NOMO-1 treated with dmso at 0.1 percent for 144 hours (cell line): ENCODE measurements around the gene ST8SIA6.
"Not testable (repeated sequence)": the region's sequence is repeated elsewhere in the genome, so short reads cannot be mapped to it uniquely, and the experiment has no call there.

Experiments
- DNase-seq: peaks from one replicate; lab custom pipeline; 2025; ENCODE audit not compliant: unreplicated experiment; lab: John Stamatoyannopoulos, UW

The ST8SIA6 gene

DNA sequence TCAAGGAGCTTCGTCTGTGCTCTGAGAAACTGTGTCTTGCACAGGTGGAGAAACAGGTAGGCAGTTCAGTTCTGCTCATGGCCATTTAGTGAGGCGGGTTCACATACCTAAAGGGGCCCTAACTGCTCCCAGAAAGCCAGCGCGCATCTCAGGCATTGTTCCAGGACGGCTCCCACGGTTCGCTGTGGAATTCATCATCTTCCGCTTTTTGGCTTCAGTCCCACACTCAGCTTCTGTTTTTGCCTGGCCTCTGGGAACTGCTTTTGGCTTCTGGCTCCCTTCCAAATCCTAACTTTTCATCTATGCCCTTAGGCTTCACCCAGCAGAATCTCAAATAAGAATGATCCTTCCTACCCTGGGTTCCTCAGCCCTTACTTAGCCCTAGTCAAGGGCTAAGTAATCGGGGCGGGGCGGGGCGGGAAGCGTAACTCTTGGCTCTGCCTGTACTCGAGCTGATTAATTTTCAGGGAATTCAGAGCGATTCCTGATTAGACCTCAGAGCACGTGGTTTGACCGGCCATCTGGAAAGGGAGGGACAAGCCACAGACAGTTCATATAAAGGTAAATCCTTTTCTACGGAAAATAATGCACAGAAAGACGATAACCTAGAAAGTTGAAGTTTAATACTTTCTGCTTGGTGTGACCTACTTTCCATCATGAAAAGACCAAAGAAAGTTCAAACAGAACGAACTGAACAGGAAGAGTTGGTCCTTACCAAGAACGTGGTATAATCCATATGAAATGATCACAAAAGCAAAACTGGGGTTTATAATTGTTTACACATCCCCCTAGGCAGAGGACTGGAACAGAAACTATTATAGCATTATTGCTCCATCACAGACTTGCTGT lies 105.7 kb downstream of the ST8SIA6 start:
- no peak for DNase-seq

DNA sequence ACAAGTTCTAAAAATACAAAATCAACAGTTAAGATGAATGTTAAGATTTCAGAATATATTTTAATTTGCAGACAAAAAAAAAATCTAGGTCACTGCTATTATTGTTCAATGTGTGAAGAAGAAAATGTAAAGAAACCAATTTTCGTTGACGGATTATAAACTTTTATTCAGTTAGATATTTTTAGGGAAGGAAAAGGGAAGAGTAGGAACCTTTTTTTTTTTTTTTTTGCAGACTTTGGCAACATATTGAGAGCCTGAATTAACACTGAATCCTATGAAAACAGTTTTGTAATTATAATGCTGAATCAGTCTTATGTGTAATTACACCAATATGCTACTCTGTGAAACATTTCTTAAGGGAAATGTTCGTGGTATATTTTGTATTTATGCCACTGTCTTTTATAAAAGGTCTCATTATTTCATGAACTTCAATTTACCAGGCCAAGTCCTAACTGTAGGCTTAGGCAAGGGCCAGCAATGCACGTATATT lies 106.3 kb downstream of the ST8SIA6 start:
- no peak for DNase-seq

DNA sequence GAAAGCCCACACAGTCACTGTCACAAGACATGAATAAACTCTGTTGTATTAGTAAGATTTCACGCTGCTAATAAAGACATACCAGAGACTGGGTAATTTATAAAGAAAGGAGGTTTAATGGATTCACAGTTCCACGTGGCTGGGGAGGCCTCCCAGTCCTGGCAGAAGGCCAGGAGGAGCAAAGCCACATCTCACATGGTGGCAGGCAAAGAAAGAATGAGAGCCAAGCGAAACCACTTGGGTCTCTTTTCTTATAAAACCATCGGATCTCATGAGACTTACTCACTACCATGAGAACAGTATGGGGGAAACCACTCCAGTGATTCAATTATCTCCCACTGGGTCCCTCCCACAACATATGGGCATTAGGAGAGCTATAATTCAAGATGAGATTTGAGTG lies 110.2 kb downstream of the ST8SIA6 start:
- no peak for DNase-seq

DNA sequence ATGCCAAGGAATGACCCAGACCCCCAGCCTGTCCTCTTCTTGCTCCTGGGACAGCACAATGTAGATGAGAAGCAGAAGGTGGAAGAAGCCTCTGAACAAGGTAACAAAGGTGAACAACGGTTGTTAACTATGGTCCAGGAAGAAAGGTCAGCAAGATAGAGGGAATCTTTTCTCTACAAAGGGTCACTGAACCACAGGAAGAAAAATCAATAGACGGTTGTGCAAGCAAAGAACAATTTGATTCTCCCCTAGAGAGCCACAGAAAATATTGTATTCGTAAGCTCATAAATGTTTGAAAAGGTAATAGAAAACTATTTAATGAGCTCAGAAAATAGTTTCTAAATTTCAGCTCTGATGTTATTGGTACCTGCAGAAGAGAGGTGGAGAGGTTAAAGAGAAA lies 111.3 kb downstream of the ST8SIA6 start:
- DNase-seq: no peak

DNA sequence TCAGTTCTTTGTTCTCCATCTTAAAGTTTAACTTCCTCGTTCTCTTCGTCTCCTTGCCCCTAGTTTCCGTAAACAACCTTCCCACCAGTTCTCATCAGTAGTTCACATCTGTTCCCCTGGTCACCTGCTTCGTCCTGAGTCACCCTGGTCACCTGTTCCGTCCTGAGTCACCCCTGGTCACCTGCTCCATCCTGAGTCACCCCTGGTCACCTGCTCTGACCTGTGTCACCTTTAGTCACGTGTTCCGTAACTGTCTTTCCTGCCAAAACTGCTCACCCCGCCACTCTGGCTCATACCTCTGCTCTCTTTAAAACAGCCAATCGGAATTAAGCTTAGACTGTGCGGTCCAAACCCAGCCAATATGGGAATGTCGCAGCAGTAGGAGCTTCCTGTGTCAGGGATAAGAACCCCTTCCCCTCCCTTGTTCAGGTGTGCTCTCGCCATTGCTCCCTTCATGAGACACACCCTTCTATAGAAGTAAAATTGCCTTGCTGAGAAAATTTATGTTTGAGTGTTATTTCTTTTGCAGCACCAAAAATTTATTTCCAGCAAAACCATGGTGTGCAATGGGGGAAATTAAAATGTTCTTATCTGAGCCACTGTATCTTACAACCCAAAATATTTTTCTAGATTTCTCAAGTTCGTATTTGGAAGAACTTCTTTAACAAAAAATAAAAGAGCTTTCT lies 114.1 kb downstream of the ST8SIA6 start:
- DNase-seq: no peak

DNA sequence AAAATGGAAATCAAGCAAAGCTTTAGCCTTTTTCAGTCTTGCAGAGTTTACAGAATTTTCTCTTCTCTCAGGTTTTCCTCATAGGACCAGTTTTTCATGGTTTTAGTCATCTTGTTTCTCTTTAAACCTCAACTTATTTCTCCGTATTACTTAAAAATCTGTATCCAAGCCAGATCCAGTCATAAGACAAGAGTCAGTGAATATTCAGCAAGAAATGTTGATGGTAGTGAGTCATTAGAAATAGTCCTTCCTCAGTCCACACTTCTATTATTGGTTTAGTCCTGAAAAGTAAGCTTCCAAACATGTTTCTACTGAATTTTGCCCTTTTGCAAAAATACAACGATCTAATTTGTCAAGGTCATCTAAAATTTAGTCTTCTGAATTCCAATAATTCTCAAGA lies 119.3 kb downstream of the ST8SIA6 start:
- no peak for DNase-seq

DNA sequence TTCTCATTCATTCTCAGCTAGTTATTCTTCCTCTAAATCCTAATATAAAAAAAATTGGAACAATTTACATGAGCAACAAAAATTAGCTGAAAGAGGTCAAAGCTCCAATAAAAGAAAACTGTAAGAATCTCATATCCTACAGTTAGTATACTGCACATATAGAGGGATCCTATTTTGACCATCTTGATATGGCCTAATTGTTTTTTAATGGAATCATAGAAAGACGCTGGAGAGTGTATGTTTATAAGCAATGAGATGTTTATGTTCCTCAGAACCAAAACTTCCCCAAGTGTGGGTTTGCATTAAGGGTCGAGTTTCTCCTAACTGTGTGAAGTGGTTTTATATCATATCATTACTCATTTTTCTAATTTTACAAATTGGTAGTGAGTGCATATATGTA lies 123.9 kb downstream of the ST8SIA6 start:
- no peak for DNase-seq

DNA sequence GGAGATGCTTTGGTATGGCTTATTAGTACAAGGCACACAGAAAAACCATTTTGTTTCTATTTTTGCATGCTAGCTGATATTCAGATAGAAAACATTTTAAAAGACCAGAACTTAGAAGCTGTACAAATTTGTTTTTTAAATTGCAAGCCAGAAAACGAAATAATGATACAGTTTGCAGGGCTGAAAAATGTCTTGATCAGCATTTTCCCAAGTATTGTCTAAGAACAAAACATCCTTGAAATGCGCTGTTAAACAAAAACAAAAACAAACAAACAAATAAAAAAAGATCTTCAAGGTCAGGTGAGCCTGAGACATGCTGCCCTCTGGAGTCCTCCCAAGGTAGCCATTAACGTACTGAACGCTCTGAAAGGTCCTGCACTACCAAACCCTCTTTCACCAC lies 128.0 kb downstream of the ST8SIA6 start:
- DNase-seq: no peak

DNA sequence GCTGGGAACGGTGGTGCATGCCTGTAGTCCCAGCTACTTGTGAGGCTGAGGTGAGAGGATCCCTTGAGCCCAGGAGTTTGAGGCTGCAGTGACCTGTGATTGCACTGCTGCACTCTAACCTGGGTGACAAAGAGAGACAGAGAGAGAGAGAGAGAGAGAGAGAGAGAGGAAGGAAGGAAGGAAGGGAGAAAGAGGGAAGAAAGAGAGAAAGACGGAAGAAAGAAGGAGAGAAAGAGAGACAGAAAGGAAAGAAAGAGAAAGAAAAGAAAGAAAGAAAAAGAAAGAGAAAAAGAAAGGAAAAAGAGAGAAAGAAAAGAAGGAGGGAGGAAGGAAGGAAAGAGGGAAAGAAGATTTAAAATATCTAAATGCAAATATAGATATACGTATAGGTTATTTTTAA lies 132.4 kb downstream of the ST8SIA6 start:
- DNase-seq: not testable (repeated sequence)

DNA sequence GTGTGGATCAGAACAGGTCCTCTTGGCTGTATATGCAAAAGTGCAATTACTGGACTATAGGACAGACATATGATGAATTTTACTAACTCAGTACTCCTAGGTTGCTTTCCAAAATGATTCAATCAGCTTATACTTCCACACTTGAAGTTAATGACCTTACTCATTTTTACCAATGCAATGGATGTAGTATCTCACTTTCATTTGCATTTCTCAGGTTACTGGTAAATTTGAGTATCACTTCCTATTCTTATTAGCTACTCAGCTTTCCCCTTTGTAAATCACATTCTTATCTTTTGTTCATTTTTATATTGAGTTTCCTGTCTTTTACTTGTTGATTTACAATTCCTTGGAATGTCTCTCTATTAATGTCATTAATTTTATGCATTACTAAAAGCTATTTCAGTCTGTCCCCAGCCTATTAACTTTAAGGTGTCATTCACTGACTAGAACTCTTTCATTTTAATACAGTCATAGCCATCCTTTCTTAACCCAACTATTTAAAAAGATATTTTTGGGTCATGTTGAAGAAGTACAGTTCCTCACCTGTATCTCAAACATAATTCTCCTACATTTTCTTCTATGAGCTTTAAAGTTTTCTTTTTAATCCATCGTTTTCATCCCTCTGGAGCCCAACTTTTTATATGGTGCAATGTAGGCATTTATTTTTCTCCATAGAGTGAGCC lies 137.8 kb downstream of the ST8SIA6 start:
- no peak for DNase-seq

DNA sequence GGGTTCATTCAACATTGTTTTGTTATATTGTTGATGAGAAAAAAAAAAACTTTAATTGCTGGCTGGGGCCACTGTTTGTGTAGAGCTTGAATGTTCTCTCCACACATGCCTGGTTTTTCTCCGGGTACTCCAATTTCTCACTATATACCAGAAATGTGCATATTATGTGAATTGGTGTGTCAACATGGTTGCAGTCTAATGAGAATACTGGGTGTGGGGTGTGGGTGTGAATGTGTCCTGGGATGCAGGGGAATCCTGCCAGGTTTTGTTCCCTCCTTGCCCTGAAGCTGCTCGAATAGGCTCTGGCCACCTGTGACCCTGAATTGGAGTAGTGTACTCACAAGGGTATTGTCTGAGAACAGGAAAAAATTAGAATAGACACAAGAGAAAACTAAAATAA lies 145.0 kb downstream of the ST8SIA6 start:
- DNase-seq: no peak

DNA sequence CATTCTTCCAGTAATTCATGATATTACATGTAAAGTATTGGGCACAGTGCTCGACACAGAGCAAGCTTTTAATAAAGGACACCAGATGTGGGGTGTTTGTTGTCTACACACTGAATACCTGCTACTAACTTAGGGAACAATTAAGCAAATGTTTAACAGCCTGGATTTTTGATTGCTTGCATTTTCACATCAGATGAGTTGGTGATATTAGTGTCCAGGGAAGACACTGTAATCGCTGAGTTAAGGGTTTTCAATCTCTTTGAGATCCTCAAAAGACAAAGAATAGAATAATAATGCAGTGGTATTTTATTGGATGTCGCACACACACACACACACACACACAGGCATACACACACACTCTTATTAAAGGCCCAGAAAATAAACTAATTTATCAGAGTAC lies 147.3 kb downstream of the ST8SIA6 start:
- no peak for DNase-seq

DNA sequence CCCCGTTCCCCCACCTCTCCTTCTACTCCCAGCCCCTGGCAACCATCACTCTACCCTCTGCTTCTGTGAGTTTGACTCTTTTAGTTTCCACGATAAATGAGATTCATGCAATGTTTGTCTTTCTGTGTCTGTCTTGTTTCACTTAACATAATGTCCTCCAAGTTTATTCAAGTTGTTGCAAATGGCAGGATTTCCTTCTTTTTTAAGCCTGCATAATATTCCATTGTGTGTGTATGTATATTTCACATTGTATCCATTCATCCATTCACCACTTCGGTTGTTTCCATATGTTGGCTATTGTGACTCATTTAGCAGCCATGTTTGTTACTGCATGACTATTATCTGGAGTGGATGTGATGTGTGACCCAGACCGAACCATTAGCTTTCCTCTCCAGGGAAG lies 162.0 kb downstream of the ST8SIA6 start:
- DNase-seq: no peak

DNA sequence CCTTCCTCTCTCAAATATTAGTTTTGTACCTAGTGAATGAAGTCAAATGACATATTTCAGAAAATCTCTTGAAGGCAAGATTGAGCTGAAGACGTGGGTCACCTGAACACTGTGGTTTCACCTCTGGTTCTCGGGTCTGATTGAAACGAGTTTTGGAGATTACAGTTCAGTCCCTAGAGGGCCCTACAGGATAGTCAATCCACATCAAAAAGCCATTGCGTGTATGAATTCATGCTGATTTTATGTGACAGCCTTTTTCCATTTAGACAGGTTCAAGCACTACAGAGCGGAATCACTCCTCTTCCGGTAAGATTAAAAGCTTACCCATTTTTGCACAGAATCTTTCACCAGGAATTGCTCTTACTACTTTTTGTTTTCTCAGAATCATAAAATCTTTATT lies 164.2 kb downstream of the ST8SIA6 start:
- DNase-seq: no peak

DNA sequence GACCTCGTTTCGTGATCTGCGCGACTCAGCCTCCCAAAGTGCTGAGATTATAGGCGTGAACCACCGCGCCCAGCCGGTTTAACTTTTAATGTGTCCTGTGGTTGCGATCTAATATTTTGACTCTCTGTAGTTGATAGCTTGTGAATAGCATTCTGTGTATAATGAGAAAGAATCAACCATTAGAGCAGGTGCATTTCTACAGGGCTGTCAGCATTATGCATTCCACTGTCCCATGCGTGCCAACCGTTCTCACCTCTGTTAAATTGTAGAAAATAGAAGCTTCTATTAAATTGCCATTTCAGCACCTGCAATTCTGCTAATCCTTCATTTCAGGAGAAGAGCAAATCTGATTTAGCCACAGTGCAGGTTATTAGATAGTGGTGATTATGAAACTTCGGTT lies 164.6 kb downstream of the ST8SIA6 start:
- DNase-seq: no peak

DNA sequence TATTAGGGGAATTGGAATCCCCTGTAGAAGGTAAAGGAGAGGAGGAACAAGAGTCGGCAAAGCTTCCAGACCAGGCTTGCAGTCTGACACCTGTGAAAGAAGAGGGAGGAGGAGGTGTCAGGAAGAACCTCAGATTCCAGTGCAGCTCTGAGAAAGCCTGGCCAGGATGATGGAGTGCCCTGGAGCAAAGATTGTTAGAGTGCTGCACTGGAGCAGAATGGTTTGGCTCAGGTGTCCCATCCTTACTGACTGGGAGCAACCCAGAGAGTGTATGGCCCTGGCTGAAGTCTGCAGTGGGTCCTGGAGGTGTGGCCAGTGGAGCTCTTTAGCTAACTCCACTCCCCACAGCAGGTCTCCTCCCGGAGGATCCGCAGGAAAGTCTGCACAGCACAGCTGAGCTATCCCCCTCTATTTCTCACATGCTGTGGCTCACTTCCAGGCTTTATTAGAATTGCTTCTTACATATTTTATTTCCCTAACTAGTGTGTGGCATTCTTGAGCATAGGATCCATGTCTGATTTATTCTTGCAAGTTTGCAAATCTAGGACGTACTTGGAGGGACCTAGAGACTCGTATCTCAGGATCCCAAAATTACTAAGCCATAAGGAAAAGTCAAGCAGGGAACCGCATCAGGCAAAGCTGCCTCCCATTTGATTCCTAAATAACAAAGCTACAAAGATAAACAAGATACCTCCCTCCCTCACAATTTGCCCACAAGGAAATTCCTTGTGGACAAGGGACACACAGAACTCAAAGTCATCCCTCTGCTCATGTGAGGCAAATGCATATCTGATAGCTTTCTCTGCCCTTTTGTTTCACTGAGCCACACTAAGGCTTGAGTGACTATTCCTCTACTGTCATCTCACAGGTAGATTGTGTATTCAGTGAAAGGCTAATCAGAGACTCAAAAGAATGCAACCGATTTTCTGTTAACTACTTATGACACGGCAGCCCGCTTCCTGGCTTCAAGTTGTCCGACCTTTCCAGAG lies 167.5 kb downstream of the ST8SIA6 start:
- DNase-seq: no peak

DNA sequence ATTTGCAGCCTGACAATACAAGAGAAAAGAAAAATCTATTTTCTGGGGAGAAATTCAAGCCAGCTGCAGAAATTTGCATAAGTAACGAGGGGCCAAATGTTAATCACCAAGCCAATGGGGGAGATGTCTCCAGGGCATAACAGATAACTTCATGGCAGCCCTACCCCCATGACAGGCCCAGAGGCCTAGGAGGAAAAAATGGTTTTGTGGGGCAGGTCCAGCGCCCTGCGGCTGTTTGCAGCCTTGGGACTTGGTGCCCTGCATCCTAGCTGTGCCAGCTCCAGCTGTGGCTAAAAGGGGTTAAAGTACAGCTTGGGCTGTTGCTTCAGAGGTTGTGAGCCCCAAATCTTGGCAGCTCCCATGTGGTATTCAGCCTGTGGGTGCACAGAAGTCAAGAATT lies 172.1 kb downstream of the ST8SIA6 start:
- no peak for DNase-seq

DNA sequence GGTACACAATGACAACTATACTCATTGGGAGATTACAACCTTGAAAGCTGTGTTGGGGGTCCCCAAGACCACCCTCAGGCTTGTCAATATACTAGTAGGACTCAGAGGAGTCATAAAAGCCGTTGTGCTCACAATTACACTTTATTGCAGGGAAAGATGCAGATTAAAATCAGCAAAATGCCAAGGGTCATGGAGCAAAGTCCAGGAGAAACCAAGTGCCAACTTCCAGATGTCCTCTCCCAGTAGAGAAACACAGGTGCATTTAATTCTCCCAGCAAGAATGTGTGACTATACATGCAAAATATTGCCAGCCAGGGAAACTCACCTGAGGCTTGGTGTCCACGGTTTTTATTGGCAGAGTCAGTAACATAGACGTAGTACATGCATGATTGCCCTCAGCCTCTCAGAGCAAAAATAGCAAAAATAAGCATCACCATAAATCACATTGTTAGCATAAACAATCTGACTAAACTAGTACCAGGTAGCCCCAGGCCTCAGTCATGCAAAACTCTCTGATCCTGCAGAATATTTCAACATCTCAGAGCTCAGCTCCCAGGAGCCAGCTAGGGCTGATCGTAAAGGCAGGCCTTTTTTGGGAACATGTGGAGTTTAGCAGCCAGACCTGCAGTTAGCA lies 175.7 kb downstream of the ST8SIA6 start:
- DNase-seq: no peak

DNA sequence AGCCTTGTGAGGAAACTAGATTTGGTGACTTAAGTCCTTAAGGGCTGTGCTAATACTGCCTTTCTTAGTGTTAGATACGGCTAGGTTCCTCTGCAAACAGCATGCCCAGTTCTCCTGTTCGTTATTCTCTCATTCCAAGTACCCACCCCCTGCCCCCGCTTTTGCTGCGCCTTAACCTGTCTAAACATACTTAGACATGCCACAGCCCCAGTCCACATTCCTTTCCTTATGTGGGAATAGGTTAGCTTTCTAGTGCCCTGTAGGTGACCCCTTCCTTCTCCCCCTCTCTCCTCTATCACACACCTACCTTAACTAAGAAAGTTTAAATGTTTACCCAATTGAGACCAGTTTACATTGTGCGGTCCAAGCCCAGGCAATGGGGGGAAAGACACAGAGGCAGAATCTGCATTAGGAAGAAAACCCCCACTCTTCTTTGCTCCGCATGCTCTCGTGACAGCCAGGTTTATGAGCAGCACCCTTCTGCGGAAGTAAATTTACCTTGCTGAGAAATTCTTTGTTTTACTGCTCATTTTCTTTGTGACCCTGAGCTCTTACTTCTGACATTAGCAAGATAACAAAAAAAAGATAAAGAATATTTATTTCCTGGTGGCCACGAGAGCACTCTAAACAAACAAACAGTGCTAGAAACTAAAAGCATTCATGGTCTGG lies 177.5 kb downstream of the ST8SIA6 start:
- DNase-seq: no peak

DNA sequence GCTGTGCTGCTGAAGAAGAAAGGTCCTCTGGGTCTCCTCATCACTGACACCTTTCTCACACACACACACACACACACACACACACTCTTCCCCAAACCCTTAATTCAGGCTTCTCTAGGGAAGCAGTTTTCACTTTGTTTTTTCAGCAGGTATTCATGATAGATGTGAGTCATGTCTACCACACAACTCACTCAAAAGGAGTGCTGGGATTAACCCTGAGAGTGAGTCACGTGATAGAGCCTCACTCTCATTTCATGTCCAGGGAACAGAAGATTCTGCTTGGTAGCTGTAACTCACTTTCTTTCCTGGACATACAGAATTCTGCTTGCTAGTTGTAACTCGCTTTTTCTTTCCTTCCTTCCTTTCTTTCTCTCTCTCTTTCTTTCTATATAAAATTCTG lies 181.0 kb downstream of the ST8SIA6 start:
- DNase-seq: no peak
